ENCODE data around the gene CYP2R1.

The CYP2R1 gene, protein sequence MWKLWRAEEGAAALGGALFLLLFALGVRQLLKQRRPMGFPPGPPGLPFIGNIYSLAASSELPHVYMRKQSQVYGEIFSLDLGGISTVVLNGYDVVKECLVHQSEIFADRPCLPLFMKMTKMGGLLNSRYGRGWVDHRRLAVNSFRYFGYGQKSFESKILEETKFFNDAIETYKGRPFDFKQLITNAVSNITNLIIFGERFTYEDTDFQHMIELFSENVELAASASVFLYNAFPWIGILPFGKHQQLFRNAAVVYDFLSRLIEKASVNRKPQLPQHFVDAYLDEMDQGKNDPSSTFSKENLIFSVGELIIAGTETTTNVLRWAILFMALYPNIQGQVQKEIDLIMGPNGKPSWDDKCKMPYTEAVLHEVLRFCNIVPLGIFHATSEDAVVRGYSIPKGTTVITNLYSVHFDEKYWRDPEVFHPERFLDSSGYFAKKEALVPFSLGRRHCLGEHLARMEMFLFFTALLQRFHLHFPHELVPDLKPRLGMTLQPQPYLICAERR

DNA sequence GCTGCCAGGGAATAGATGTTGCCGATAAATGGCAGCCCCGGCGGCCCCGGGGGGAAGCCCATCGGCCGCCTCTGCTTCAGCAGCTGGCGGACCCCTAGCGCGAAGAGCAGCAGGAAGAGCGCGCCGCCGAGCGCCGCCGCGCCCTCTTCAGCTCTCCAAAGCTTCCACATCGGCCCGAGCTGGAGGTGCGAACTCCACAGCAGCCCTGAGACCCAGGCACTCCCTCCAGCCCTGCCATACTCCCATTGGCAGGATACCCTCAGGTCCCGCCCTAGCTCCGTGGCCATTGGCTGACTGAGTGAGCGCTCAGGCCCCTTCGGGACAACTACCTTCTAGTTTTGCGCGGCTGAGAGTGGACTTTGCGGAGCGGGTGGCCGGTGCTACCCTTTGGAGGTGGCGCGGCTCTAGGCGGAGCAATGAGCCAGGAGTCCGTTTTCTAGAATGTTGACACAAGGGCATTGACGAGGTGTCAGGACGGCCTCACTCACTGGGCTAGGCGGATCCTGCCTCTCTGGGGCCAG lies at the start of gene CYP2R1:
Gene CYP2R1, minus strand, starts transcription at position 196 of the 521 bp plus-strand sequence. Its CDS starts 26 bp downstream, at position 170.
- peak; percentile 91 for DNase-seq

DNA sequence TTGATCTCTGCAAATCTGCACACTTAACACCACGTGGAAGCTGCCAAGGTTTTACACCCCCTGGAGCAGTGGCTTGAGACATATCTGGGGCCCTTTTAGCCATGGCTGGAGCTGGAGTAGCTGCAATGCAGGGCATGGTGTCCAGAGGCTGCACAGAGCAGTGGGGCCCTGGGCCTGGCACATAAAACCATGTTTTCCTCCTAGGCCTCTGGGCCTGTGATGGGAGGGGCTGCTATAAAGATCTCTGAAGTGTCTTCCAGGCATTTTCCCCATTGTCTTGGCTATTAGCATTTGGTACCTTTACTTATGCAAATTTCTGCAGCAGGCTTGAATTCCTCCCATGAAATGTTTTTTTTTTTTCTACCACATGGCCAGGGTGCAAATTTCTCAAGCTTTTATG lies 46.9 kb upstream of the CYP2R1 start:
- no peak for DNase-seq

DNA sequence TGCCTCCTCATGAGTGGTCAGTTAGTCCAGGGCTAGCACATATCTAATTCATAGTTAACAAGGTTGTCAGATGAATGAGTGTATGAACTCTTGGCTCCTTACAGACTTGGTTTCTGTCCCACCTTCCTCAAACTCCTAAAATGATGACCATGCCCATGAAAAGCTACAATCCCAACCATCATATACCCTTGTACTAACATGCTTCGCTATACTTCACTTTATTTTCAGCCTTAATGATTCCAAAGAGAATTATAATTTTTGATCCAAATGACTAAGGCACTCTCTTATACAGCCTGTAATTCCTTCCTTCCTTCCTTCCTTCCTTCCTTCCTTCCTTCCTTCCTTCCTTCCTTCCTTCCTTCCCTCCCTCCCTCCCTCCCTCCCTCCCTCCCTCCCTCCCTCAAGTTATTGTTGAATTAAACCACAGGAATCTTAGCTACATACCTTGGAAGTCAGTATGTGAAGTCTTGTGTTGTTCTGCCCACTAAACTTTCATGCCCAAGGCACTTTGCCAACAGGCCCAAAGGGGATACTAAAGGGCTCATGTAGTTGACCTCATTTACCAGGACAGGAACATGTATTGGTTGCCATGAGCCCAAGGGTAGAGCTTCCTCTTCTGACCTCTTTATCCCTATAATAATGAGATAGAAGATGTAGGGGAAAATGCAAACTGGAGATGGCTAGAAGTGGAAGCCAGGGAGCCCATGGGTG lies 42.8 kb upstream of the CYP2R1 start:
- DNase-seq = no peak

DNA sequence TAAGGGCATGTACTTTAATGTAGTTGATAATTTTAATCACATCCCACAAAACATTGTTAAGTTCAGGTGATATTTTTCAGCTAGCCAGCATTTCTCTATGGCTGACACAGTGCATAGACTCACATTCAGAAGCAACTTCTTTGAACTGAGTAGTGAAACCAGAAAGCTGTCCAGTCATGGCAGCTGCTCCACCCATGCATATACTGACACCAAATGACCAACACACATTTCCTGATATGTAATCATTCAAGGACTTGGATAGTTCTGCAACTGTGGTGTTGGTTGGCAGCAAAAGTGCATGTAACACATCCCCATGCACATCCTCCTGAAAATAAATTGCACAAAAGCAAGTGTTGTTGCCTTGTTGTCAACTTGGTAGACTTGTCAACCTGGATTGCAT lies 40.4 kb upstream of the CYP2R1 start:
- DNase-seq = no peak

DNA sequence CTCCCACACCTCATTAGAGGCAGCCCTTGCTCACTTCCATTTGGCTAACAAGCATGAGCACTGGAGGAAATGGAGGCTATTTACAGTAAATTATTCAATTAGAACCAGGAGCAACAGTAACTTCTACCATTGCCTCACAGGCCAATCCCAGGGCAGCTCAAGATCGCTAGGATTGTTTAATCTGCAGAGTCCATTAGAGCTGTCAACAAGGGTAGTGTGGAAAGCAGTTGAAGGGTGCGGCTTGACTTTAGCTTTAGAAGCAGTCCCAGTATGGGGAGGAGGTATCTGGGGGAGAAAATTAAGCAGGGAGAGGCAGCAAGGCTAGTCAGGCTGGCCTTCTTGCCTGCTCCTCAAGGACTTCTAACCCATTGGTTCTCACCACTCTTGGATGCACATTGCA lies 38.3 kb upstream of the CYP2R1 start:
- no peak for DNase-seq

DNA sequence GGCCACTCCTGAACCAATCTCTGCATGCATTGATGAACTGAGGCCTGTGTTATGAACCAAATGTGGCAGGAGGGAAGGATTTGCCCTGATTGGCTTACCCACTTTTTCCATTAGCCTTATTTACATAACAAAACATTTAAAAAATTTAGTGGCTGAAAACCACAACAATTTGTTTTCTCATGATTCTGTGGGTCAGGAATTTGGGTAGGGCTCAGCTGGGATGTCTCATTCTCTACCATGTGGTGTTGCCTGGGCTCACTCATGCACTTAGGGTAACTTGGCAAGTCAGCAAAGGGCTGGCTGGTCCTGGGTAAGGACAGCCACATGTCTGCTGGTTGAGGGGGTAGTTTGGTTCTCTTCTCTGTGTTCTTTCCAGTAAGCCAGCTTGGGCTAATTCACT lies 35.1 kb upstream of the CYP2R1 start:
- no peak for DNase-seq

DNA sequence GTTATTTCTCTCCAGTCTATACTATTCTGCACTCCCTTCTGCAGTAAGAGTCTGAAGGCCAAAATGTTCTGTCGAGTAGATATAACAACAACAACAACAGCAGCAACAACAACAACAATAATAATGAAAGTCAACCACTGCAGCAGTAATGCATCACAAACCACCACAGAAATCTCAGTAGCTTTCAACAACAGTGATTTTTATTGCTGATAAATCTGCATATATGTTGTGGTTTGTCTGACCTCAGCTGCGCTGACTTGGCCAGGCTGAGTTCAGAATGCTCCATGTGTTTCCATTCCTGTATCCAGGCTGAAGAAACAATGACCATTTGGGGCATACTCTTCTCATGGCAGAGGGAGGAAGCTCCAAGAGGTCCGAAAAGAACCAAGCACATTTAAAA lies 32.3 kb upstream of the CYP2R1 start:
- no peak for DNase-seq

DNA sequence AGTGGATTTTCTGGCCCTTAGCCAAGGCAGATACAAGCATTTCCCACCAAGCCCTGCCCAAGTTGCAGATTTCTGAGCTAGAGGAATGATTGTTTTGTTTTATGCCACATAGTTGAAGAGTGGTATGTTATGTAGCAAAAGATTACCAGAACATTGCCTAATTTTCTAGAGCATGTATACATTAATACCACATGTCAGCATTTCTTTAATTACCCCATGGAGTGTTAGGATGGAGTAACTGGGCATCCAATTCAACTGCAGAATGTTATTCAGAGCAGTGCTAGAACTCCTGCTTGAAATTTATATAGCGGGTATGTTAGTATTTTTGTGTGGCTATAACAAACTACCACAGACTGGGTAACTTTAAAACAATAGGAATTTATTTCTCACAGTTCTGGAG lies 24.4 kb upstream of the CYP2R1 start:
- DNase-seq = no peak

DNA sequence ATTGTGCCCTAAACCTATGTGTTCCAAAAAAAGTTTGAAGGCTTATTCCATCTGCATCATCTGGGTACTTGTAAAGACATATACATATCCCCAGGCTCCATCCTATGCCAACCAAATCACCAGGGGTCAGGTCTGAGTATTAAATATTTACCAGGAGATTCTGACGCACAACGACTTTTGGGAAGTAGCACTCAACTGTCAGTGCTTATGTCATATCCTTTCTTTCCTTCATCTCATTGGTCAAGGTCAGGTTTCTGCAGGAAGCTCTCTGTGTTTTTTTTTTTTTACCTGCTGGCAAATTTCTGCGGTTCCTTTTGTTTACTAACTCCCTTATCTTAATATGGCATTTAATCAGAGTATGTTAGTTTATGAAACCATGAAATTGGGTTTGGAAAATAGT lies 22.5 kb upstream of the CYP2R1 start:
- DNase-seq = no peak

DNA sequence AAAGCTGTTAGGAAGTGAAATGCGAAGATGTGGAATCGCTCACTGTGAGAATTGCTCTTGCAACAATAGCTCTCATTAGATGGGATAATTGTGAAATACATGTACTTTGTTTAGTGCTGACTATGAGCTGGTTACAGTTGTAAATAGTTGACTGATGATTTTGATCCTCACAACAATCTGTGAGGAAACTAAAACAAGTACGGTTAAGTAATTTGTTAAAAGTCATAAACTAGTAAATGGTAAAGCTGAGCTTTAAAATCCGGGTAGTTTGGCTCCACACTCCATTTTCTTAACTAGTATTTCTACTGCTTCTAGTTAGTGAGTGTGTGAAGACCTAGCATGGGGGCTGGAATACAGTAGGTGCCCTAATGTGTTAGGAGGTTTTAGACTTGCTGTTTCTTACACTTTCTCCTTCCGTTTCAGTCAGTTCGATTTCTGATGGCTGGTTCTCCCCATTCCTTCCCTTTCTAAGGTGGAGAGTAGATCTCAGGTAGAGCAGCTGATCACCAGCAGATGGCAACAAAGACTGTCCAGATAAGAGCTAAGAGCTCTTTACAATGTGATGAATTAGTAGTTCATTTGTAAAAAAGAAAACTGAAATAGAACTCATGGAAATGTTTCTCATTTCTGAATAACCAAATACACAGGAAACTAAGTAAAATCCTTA lies 16.3 kb upstream of the CYP2R1 start:
- peak; percentile 18 for DNase-seq

DNA sequence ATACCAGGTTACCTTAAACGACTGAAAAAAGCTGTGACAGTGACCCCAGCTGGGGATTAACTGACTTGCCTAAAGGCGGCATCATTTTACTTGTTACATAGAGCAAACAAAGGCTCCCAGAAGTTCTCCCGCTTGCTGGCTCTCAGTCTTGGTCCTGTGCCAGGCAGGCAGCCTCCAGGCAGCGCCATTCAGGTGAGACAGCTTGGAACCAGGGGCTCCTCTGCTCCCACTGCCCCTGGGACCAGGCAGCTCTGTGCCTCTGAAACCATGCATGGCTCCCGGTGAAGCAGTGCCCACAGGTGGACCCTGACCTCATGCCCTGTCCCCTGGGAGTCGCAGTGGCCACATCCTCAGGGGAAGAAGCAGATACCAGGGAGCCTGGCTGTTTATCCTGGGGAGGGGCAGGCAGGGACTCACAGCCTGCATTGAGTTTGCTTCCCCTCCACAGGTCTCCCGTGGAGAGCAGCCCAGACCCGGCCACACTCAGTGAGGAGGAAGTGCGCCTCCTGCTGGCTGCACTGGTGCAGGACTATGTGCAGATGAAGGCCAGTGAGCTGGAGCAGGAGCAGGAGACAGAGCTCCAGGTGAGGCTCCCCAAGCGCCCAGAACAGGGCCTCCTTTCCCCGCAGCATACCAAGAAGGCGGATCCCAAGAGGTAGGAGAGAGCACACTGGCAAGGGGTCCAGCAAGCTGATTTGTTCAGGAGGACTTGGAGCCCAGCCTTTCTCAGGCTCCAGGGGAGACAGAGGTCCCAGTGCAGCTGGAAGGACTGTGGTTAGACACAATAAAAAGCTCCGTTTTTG lies 15.6 kb upstream of the CYP2R1 start:
- DNase-seq = peak; percentile 6

DNA sequence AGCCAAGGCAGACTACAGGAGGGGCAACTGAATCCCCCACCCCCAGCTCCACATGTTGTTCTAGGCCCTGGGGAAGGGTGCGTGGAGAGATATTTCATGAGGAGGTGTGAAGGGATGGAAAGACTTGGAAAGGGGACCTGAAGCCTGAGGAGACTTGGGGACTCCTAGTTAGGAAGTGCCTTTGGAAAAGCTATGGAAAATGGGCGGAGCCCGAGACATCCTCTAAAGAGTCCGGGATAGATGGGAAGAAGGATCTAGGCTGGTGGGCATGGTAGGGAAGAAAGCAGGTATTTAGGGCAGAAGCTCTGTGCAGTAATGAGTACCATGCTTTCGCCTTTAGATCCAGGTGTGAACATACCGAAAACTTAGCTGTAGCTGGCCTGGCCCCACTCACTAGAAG lies 15.0 kb upstream of the CYP2R1 start:
- no peak for DNase-seq

DNA sequence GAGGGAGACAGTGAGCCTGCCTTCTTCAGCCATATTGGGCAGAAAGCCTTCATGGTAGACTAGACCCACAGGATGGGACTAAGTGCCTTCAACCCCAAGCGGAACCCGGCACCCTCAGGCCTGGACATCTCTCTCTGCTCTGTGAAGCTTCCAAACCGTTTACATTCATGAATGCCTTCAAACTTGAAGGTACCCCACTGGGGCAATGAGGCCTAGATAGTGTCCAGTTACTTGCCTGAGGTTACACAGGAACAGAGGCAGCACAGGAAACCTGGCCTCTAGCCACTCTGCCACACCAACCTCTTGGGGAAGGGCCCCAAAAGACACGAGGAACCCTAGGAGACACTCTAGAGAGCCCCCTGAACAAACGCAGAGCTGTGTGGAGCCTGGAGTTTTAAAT lies 14.5 kb upstream of the CYP2R1 start:
- no peak for DNase-seq

DNA sequence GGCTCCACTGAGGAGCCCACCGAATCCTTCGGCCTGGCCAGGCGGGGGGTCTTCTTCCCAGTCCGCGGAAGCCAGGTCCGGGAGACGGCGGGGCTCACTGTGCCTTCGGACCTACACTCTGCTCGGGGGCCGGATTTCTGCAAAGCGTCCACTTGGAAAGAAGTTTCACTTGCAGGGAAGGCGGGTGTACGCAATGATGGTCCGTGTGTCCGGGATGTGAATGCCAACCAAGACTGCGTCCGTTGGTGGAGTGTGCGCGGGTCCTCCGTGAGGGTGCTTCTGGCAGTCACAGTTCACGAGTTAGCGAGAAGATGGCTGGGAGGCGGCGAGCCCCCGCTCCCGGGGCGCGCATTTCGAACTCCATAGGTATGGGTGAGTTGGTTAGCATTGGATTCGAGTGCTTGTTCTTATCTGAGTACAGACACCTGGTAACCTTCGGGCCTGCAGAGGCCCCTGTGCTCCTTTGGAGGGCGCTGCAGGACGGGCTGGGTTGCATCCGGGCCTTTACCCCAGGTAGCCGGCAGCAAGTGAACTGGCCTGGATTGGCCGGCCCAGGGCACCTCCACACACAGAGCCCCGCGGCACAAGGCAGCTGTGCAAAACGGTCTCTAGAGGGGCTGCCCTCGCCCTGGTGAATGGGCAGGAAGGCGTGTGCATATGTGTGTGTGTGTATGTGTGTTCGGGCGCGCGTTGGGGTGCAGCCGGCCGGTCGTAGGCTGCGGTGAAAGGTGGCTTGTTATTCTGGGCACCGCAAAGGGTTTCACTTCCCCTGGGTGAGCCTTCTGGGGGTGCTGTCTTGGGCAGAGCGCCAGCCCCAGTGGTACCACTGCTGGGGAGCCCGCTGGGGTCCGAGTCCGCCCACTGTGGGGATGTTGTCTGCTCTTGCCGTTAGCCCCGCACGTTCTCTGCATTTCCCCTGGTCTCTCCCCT lies 13.3 kb upstream of the CYP2R1 start:
- DNase-seq = no peak

DNA sequence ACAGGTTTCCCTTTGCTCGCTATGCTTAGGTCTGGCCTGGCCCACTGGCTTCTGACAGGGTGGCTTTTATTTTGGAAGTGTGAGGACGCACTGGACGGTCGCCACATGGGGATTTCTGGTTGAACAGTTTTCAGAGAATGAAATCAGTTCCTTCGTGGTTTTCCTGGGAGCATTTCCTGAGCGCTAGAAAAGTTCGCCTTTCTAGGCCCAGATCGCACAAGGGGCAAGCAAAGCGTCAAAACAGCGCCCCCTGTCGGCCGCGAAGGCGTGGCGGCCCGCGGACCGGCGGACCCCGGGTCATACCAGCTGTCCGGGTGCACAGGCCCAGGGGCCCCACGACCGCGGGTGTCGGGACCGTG lies 12.7 kb upstream of the CYP2R1 start:
- no peak for DNase-seq

DNA sequence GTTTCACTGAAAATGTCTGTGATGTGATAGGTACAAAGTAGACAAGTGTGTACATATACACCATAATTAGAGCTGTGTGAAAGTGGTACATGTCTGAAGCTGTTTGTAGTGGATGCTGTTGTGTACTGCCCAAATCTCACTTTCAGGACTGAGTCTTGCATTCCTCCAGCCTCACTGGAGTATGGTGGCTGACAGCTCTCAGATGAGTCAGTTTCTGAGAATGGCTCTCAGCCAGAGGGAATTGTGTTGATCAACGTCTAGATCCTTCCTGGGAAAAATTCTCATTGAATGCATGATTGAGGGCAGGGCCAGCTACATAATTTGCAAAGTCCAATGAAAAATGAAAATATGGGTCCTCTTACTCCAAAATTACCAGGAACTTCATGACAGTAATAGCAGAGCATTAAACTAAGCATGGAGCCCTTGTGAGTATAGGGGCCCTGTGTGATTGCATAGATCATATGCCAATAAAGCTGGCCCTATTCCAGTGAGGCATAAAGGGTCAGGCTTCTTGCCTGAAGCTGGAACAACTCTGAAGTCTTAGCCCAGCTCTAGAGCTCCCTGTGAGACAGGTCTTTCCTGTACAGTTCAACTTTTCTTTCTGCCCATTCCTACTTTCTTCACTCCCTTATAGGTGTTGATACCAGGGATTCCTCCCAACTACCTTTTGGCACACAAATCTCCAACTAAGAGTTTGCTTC lies 10.8 kb upstream of the CYP2R1 start:
- DNase-seq = no peak

DNA sequence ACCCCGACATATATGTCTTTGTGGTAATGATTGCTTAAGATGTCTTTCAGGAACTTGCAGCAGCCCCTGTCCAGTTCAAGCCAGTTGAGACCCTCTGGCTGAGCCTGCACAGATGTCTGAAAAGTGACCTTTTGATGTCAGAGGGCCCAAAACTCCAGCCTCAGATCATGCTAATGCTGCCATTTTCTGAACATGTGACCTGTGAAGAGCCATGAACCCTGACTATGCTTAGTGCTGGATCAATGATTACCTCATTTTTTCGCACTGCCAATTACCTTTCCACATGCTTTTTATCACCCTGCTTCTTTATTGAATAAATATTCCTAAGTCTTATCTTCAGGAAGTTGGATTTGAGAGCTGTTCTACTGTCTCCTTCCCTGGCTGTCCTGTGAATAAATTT lies 6.9 kb upstream of the CYP2R1 start:
- DNase-seq = no peak

DNA sequence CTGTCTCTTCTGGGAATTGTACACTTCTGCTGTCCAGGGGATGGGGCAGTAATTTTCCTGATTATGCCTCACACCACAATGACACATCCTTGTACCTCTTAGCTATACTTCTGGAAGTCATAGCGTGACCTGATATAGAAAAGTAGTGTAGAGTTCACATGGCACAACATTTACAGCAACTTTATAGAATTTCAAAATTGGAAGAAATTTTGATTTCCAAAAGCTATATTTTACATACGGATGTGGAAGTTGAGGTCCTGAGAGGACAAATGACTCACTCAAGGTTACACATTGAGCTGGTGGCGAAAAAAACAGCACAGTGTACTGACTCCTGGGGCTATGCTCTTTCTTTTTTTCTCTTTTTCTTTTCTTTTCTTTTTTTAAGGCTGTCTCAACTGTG lies 6.3 kb upstream of the CYP2R1 start:
- no peak for DNase-seq

DNA sequence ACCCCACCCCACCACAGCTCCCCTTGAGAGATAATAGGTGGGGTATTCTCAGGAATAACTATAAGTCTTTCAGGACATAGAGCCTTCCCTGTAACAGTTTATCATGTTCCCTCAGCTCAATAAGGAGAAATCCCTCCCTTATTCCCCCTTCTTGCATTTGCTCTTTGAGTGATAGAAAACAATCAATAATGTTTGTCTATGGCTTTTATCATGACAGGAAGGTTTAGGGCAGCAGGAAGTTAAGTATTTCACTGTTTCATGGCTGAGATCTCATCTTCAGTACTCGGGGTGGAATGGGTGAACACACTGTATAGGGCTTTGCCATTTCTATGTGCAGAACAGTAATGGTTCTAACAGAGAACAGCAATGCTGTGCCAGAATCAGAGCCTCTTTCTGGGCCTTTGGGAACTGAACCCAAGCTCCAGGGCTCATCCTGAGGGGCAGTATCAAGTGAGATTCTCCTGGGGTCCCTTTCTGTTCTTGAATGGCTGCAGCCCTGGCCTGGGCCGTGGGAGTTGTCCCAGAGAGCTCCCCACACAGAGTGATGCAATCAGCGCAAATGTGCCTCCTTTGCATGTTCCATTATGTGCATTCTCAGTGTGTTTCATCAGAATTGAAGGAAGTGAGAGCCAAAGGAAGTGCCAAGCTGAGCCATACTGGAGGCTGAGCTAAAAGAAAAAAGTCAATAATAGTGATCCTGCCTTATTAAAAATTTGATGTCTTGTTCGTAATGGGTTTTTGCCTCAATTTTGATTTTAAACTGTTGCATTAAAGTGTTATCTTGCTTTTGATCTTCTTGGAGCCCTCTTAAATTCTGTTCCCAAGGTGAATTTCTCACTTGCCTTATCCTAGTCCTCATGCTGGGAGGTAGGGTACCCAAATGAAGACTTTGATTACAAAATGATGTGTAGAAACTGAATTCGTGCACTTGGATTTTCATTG lies 2.9 kb upstream of the CYP2R1 start:
- DNase-seq = no peak

DNA sequence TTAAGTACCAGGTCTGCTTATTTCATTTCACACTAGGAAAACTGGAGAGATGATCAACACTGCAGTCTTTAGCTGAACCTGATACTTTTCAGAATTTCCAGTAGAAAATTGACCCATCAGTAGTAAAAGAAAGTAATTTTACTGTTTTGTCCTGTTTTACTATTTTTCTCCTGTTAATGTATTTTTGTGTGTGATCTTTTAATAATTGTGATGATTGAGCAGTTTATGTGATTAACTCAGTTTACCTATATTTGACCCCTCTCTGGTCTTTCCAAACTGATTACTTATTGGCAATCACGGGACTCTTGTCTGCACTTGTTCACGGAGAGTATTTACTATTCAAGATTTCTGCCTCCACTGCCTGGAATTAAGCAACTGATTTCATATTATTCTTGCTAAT lies 546 bp upstream of the CYP2R1 start:
- no peak for DNase-seq

Measured in NCI-H1048 (cell line).